ENCODE data around the gene MAPRE3.

- TF ChIP-seq, protein P1, sequence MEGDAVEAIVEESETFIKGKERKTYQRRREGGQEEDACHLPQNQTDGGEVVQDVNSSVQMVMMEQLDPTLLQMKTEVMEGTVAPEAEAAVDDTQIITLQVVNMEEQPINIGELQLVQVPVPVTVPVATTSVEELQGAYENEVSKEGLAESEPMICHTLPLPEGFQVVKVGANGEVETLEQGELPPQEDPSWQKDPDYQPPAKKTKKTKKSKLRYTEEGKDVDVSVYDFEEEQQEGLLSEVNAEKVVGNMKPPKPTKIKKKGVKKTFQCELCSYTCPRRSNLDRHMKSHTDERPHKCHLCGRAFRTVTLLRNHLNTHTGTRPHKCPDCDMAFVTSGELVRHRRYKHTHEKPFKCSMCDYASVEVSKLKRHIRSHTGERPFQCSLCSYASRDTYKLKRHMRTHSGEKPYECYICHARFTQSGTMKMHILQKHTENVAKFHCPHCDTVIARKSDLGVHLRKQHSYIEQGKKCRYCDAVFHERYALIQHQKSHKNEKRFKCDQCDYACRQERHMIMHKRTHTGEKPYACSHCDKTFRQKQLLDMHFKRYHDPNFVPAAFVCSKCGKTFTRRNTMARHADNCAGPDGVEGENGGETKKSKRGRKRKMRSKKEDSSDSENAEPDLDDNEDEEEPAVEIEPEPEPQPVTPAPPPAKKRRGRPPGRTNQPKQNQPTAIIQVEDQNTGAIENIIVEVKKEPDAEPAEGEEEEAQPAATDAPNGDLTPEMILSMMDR (IDR thresholded peaks at IDR 0.05): no peak
- no peak for TF ChIP-seq POLR2A (IDR thresholded peaks at IDR 0.05)
Observed at GRCh38 chr2:26994983-26995382, 24.5 kb downstream of the MAPRE3 start.
